ENCODE data around the gene PLXNA4.
A peak's percentile ranks its signal among the peaks of the same experiment; 100 is the strongest.

The PLXNA4 gene

DNA sequence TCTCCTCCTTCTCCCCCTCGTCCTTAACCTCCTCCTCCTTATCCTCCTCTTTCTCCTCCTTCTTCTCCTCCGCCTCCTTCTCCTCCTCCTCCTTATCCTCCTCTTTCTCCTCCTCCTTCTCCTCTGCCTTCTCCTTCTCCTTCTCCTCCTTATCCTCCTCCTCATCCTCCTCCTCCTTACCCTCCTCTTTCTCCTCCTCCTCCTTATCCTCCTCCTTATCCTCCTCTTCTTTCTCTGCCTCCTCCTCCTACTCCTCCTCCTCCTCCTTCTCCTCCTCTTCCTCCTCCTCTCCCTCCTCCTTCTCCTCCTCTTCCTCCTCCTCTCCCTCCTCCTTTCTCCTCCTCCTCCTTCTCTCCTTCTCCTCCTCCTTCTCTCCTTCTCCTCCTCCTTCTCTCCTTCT, 14.5 kb downstream of the PLXNA4 start:
- no peaks in the 10 kb centered on the region for H3K9me3 Mint-ChIP-seq
- H3K27ac Mint-ChIP-seq = no peak overlapping the region

DNA sequence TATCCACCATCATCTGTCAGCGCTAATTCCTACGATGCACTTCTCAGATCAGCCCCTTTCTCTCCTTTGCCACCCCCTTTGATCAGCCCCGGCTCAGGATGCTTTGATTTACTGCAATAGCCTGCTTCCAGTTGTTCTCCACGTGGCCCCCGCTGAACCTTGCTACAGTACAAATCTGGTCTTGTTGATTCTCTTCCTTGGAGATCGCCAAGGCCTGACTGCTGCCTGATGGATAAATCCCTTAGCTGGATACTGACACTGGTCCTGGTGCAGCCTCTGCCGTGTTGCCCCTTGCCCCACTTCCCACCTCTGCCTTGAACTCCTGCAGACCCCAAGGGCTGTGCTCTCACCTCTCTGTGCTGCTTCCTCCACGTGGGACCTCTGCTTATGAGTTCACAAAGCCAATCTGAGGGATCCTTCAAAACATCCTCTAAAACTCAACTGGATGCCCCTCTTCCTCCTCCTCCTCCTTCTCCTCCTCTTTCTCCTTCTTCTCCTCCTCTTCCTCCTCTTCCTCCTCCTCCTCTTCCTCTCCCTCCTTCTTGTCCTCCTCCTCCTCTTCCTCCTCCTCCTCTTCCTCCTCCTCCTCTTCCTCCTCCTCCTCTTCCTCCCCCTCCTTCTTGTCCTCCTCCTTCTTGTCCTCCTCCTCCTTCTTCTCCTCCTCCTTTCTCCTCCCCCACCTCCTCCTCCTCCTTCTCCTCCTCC, 15.3 kb downstream of the PLXNA4 start:
- peaks cover 3% of the 10 kb centered on the region for H3K4me1 Mint-ChIP-seq
- peaks cover 11% of the 10 kb centered on the region for H3K27me3 Mint-ChIP-seq
- ATAC-seq (no peak), DNase-seq (no peak)
- no peak overlapping the region for H3K4me3 Mint-ChIP-seq
- H3K36me3 Mint-ChIP-seq (ENCODE audit: low read depth) = no peaks in the 10 kb centered on the region
- H3K27ac Mint-ChIP-seq = no peak overlapping the region
- no peaks in the 10 kb centered on the region for H3K9me3 Mint-ChIP-seq

More for the DNA sequence above, 14.5 kb downstream of the PLXNA4 start:
- Mint-ChIP-seq H3K4me3 (no peak overlapping the region), H3K27me3 (peaks cover 12% of the 10 kb centered on the region), H3K4me1 (peaks cover 3% of the 10 kb centered on the region), H3K36me3 (ENCODE audit: low read depth) (no peaks in the 10 kb centered on the region)
- DNase-seq (no peak), ATAC-seq (no peak)

DNA sequence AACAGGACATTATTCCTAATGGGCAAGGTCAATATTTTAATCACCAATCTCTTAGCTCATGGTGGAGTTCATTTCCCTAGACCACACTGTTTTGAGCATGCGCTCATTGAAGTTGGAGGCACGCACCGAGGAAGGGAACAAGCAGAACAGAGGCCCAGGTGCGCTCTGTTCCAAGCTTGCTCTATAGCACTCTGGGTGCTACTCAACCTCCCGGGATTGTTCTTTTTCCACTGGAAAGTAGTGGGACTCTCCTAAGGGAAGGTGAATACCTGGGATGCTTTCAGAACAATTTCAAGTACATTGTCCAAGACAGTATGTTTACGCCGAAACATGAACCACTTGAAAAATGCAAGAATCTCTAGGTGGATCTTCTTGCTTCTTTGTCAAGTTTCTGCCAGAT, 16.2 kb downstream of the PLXNA4 start:
- peaks cover 9% of the 10 kb centered on the region for H3K27me3 Mint-ChIP-seq
- no peaks in the 10 kb centered on the region for H3K9me3 Mint-ChIP-seq
- H3K27ac Mint-ChIP-seq = no peak overlapping the region
- no peak for DNase-seq
- peaks cover 3% of the 10 kb centered on the region for H3K4me1 Mint-ChIP-seq
- H3K4me3 Mint-ChIP-seq = no peak overlapping the region
- ATAC-seq = no peak
- no peaks in the 10 kb centered on the region for H3K36me3 Mint-ChIP-seq (ENCODE audit: low read depth)

DNA sequence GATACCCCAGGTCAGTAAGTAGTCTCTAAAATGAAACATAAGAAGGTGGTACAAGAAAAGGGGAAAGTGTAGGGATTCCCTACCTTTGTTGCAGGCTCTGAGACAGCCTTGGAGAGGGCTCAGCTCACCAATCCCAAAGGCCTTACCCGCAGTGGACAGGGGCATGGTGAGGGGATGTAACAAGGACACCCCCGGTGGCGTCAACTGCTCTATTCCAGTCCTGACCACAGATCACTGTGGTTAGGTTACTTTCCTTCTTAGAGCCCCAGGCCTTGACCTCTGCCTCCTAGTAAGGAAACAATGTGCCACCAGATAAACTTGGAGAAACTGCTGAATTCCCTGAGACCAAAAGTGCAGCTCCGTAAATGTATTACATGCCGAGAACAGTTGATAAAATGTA, 17.5 kb downstream of the PLXNA4 start:
- no peak overlapping the region for H3K27ac Mint-ChIP-seq
- DNase-seq (no peak), ATAC-seq (no peak)
- H3K27me3 Mint-ChIP-seq = no peaks in the 10 kb centered on the region
- H3K36me3 Mint-ChIP-seq (ENCODE audit: low read depth) = no peaks in the 10 kb centered on the region
- H3K4me1 Mint-ChIP-seq = peaks cover 3% of the 10 kb centered on the region
- H3K9me3 Mint-ChIP-seq = peaks cover 3% of the 10 kb centered on the region
- no peak overlapping the region for H3K4me3 Mint-ChIP-seq

DNA sequence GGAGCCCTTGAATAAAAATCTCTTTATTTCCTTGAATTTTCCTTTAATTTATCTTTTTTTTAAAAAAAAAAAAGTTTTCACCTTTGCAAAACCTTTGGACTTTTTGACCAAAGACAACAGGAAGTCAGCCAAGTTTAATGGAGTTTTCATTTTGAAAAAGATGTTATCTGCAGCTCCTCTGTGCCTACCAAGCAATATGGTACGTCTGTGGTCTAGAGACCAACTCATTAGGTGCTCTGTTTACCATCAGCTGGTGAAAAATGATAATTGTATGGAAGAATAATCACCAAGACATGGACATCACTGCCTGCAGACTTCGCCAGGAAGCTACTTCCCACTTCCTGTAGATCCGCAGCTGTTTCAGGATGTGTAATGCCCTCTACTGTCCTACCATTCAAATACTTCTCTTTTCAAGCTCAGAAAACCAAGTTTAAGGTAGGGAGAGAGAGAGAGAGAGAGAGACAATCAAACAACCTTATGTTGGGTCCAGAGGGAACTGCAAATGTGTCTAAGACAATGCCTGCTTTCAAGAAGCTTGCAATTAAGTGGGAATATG, 18.7 kb downstream of the PLXNA4 start:
- Mint-ChIP-seq H3K4me3 (no peak overlapping the region), H3K4me1 (peaks cover 3% of the 10 kb centered on the region), H3K27ac (no peak overlapping the region), H3K36me3 (ENCODE audit: low read depth) (no peaks in the 10 kb centered on the region), H3K27me3 (no peaks in the 10 kb centered on the region), H3K9me3 (peaks cover 6% of the 10 kb centered on the region)
- no peak for DNase-seq
- no peak for ATAC-seq

DNA sequence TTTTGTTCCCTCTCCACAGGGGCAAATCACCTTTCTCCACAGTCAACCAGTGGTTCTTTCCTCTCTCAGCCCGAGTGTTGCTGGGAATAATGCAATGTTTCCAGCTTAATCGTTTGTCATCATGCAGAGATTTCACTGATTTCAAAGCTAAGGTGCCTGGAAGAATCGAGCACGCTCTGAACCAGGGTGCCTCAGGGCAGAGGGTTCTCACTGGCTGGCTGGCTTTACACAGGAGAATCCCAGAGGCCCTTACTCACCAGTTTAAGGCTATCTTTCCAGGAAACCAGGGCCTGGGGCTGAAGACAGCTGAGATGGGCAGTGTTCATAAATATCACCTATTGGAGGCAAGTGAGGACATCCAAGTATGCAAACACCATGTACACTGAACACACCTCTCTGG, 21.8 kb downstream of the PLXNA4 start:
- H3K4me1 Mint-ChIP-seq = peaks cover 3% of the 10 kb centered on the region
- H3K4me3 Mint-ChIP-seq = no peak overlapping the region

DNA sequence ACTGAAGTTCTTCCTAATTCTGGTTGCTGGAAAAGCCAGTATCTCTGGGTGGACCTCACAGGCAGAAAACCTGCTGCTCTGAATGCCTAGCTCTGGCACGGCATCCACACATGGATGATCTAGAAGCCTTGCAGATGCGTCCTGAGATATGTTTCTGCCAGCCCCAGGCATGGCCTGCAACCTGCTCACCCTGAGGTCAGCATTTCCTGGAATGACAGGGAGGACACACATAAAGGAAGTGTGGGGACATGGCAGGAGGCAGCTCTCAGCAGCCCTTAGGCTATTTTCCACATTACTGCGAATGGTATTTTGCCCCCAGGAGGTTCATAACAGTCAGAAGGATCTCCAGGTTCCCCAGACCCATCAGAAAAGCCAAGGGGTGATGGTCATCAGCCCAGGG, 23.2 kb downstream of the PLXNA4 start:
- DNase-seq (no peak), ATAC-seq (no peak)
- Mint-ChIP-seq H3K27ac (no peak overlapping the region), H3K4me3 (no peak overlapping the region), H3K9me3 (peaks cover 22% of the 10 kb centered on the region), H3K36me3 (ENCODE audit: low read depth) (peaks cover 2% of the 10 kb centered on the region), H3K27me3 (peaks cover 5% of the 10 kb centered on the region), H3K4me1 (peaks cover 10% of the 10 kb centered on the region)

More for the DNA sequence above, 21.8 kb downstream of the PLXNA4 start:
- ATAC-seq = no peak
- H3K27ac Mint-ChIP-seq = no peak overlapping the region
- no peak for DNase-seq
- H3K9me3 Mint-ChIP-seq = peaks cover 22% of the 10 kb centered on the region
- H3K36me3 Mint-ChIP-seq (ENCODE audit: low read depth) = peaks cover 2% of the 10 kb centered on the region
- peaks cover 5% of the 10 kb centered on the region for H3K27me3 Mint-ChIP-seq

DNA sequence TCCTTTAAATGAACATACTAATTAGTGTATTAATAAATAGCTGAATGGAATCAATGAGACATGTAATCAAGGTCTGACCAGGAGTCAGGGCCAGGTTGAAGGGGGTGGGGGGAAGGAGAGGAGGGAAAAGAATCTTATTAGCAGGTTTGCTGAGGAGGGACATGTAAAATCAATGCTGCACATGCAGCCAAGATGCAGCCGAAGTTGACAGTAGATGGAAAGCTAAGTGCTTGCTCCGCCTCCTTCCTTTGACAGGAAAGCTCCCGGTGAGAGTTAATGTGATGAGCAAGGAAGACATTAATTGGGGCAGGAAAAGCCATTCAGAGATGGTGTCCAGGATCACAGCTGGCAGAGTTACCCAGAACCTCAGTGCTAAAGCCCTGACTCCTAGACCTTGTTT, 24.4 kb downstream of the PLXNA4 start:
- H3K4me1 Mint-ChIP-seq = peaks cover 7% of the 10 kb centered on the region
- DNase-seq (no peak), ATAC-seq (no peak)
- peaks cover 22% of the 10 kb centered on the region for H3K9me3 Mint-ChIP-seq
- peaks cover 2% of the 10 kb centered on the region for H3K36me3 Mint-ChIP-seq (ENCODE audit: low read depth)
- H3K4me3 Mint-ChIP-seq = no peak overlapping the region
- H3K27me3 Mint-ChIP-seq = peaks cover 5% of the 10 kb centered on the region
- H3K27ac Mint-ChIP-seq = no peak overlapping the region

DNA sequence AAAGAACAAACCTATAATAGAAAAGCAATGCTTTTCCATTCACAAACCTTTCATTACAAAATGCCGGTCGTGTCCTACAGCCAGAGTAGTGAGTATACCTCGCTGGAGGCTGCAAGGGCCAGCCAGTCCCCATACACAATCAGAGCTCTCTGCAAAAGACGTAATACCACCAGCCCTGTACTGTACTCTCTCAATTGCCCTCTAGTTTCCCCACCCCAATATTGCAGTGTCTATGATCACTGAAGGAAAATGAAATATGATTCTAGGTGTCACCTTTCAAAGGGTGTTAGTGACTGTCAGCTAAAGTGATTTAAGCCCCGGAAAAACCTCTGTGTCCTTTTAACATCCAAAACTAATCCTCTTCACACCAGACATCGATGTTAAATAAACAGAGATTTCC, 24.8 kb downstream of the PLXNA4 start:
- Mint-ChIP-seq H3K4me1 (peaks cover 7% of the 10 kb centered on the region), H3K4me3 (no peak overlapping the region), H3K36me3 (ENCODE audit: low read depth) (peaks cover 2% of the 10 kb centered on the region), H3K27ac (no peak overlapping the region), H3K27me3 (peaks cover 5% of the 10 kb centered on the region), H3K9me3 (peaks cover 22% of the 10 kb centered on the region)
- no peak for ATAC-seq
- no peak for DNase-seq

DNA sequence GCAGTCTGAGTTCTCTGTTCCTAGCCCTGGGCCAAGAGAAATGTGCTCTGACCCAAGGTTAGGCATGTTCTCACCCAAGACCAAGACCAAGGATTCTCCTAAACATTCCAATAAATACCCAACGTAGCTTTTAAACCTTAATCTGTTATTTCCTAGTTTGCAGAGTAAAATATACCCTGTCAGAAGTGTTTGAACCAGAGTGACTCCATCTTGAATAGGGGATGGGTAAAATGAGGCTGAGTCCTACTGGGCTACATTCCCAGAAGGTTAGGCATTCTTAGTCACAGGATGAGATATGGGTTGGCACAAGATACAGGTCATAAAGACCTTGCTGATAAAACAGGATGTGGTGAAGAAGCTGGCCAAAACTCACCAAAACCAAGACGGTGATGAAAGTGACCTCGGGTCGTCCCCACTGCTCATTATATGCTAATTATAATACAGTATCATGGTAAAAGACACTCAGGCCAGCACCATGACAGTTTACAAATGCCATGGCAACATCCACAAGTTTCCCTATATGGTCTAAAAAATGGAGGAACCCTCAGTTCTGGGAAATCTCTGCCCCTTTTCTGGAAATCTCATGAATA, 27.7 kb downstream of the PLXNA4 start:
- Mint-ChIP-seq H3K4me1 (peaks cover 13% of the 10 kb centered on the region), H3K4me3 (no peak overlapping the region), H3K9me3 (peaks cover 16% of the 10 kb centered on the region), H3K27ac (no peak overlapping the region), H3K36me3 (ENCODE audit: low read depth) (peaks cover 2% of the 10 kb centered on the region), H3K27me3 (peaks cover 5% of the 10 kb centered on the region)
- DNase-seq = peak; percentile 23
- peak; percentile 80 for ATAC-seq

DNA sequence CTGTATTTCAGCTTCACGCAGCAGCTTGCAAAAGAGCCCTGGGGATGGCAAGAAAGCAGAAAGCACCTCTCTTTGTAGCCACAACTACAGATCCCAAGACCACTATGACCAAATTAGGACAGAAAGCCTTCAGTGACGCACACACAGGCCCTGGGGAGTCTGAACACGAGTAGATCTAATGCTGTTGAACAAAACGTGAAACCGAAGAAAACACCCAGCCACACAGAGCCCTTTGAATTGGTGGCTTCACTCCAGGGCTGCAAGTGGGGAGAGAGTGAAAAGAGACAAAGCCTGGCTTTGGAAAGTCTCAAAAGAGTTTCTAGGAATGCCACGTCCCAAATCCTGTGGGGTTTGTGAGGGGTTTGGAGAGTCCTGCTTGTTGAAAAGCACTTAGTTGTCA, 28.4 kb downstream of the PLXNA4 start:
- no peak overlapping the region for H3K4me3 Mint-ChIP-seq
- peaks cover 16% of the 10 kb centered on the region for H3K9me3 Mint-ChIP-seq
- peaks cover 13% of the 10 kb centered on the region for H3K4me1 Mint-ChIP-seq
- DNase-seq (no peak), ATAC-seq (no peak)
- H3K27ac Mint-ChIP-seq = no peak overlapping the region
- H3K27me3 Mint-ChIP-seq = peaks cover 5% of the 10 kb centered on the region
- peaks cover 2% of the 10 kb centered on the region for H3K36me3 Mint-ChIP-seq (ENCODE audit: low read depth)

DNA sequence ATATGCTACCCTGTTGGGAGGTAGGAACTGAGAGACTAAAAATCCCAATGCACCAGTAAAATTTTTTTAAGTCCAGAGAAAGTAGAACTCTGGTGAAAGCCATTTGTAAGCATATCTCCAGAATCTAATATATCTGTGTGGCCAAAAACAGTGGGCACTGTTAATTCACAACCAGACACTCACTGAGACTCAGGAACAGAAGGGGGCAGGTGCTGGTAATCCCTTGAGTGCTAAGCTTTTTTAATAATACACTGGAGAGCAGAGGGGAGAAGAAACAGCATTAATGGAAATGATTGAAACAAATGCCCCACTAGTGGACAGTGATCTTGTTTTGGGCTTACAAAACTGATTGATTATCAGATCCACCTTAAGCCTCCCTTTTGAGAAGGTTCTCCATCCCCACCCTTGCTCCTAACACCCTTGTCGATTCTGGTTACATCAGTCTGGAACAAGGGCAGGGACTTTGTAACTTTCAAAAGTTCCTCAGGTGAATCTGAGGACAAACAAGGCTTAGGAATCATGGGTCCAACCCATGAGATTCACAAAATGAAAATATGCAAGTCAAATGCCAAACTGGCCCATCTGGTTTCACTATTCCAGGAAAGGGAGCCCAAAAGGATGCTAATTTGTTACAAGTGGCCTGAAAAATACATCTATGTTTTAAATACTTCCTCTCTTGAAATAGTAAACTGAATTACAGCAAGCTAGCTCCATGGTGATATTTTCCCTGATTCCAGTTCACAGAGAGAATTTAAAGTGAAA, 29.7 kb downstream of the PLXNA4 start:
- Mint-ChIP-seq H3K36me3 (ENCODE audit: low read depth) (peaks cover 2% of the 10 kb centered on the region), H3K4me3 (no peak overlapping the region), H3K27ac (no peak overlapping the region), H3K27me3 (peaks cover 5% of the 10 kb centered on the region), H3K9me3 (peaks cover 11% of the 10 kb centered on the region), H3K4me1 (peaks cover 13% of the 10 kb centered on the region)
- ATAC-seq (no peak), DNase-seq (no peak)

DNA sequence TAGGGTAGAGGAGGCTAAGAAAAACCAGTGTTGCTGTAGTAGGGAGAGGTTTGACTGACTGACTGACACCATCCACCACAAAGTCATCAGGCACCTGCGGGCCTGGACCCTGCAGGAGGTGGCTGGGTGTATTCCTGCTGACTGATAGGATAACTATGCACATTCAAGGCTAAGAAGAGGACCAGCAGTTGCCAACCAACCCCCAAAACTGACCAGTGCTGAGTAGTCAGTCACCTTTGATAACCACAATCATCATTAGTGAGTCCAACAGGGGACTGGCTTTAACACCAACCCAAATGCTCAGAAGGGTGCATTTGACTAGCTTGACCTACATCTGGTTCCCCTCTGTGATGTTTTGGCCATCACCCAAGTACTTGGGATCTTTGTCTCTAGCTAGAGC, 30.5 kb downstream of the PLXNA4 start:
- H3K4me3 Mint-ChIP-seq = no peak overlapping the region
- no peak for DNase-seq
- peaks cover 3% of the 10 kb centered on the region for H3K9me3 Mint-ChIP-seq
- H3K27ac Mint-ChIP-seq = no peak overlapping the region
- ATAC-seq = no peak
- H3K27me3 Mint-ChIP-seq = peaks cover 2% of the 10 kb centered on the region
- H3K4me1 Mint-ChIP-seq = peaks cover 15% of the 10 kb centered on the region
- peaks cover under 1% of the 10 kb centered on the region for H3K36me3 Mint-ChIP-seq (ENCODE audit: low read depth)

DNA sequence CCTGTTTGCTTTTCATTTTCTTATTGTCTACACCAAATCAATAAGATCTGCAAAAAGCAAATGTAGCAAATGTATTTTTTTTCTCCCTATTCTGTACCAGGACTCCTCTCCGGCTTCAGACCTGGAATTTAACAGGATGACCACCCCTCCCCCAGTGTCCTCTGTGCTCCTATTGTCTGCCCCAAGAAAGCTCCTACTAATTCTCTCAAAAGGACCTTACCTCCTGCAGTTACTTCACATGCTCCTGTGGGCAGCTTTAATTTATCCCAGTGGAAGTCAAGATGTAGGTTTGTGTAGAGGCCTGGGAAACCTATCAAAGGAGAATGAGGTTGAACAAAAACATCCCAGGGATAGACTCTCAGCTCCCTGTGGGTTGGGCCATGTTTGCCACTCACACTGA, 31.3 kb downstream of the PLXNA4 start:
- no peak overlapping the region for H3K4me3 Mint-ChIP-seq
- H3K36me3 Mint-ChIP-seq (ENCODE audit: low read depth) = no peaks in the 10 kb centered on the region
- ATAC-seq = no peak
- H3K27ac Mint-ChIP-seq = no peak overlapping the region
- no peak for DNase-seq
- peaks cover 15% of the 10 kb centered on the region for H3K4me1 Mint-ChIP-seq
- H3K9me3 Mint-ChIP-seq = no peaks in the 10 kb centered on the region
- no peaks in the 10 kb centered on the region for H3K27me3 Mint-ChIP-seq

DNA sequence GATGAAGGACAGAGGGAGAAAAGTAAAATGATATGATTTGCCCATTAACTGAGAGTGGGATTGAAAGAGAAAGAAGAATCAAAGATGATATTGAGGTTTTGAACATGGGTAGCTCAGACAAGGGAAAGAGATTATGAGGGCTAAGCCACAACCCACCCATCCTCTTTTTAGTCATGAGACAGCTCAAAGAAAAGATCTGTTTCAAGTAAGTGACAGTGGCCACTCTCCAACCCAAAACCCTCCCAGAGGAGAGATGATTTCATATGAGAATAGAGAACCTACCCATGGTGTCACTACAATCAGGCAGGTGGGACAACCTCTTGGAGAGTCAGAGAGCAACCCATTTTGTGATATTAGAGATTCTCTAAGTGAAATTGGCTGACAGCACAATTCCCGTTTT, 32.2 kb downstream of the PLXNA4 start:
- Mint-ChIP-seq H3K27me3 (no peaks in the 10 kb centered on the region), H3K36me3 (ENCODE audit: low read depth) (no peaks in the 10 kb centered on the region), H3K27ac (no peak overlapping the region), H3K4me3 (no peak overlapping the region), H3K4me1 (peaks cover 13% of the 10 kb centered on the region), H3K9me3 (no peaks in the 10 kb centered on the region)
- ATAC-seq = peak; percentile 52
- DNase-seq = no peak
